HPDE6-E6E7 (cell line): ENCODE measurements around the gene IGFBP6.
A peak's percentile ranks its signal among the peaks of the same experiment; 100 is the strongest.
"Not testable (repeated sequence)": the region's sequence is repeated elsewhere in the genome, so short reads cannot be mapped to it uniquely, and the experiment has no call there.

Experiments
- DNase-seq: peaks from one replicate; pipeline ENCODE4 v3.0.0; 2011; ENCODE audit warnings: missing footprints; ENCODE audit errors: extremely low spot score

The IGFBP6 gene

GRCh38 chr12:53096759-53097158 lies 708 bp upstream of the IGFBP6 start:
- no peak for DNase-seq

- DNase-seq: no peak
Observed at GRCh38 chr12:53097207-53097563, 282 bp upstream of the IGFBP6 start.

GRCh38 chr12:53098354-53098981 lies 1.0 kb downstream of the IGFBP6 start:
- peak; percentile 63 for DNase-seq

GRCh38 chr12:53099071-53099882 lies 1.8 kb downstream of the IGFBP6 start:
- peak; percentile 93 for DNase-seq

GRCh38 chr12:53100466-53101151 lies 3.1 kb downstream of the IGFBP6 start:
- no peak for DNase-seq

GRCh38 chr12:53101266-53101665 lies 3.8 kb downstream of the IGFBP6 start:
- no peak for DNase-seq

GRCh38 chr12:53101931-53102781 lies 4.7 kb downstream of the IGFBP6 start:
- no peak for DNase-seq

- no peak for DNase-seq
Observed at GRCh38 chr12:53102883-53103807, 5.7 kb downstream of the IGFBP6 start, which contains the start of gene SOAT2. Gene SOAT2 (plus strand): TSS chr12:53103486. CDS start chr12:53103578, 92 bp downstream.

- no peak for DNase-seq
Observed at GRCh38 chr12:53103860-53104305, 6.4 kb downstream of the IGFBP6 start.

GRCh38 chr12:53105256-53105655 lies 7.8 kb downstream of the IGFBP6 start:
- no peak for DNase-seq

GRCh38 chr12:53105712-53106439 lies 8.4 kb downstream of the IGFBP6 start:
- no peak for DNase-seq

- DNase-seq: no peak
Observed at GRCh38 chr12:53107122-53107521, 9.7 kb downstream of the IGFBP6 start.

- not testable (repeated sequence) for DNase-seq
Observed at GRCh38 chr12:53112431-53112830, 15.0 kb downstream of the IGFBP6 start.

- no peak for DNase-seq
Observed at GRCh38 chr12:53113136-53113705, 15.8 kb downstream of the IGFBP6 start.

GRCh38 chr12:53113951-53114350 lies 16.5 kb downstream of the IGFBP6 start:
- DNase-seq: no peak

GRCh38 chr12:53115112-53115890 lies 17.8 kb downstream of the IGFBP6 start:
- no peak for DNase-seq

GRCh38 chr12:53115891-53116648 lies 18.6 kb downstream of the IGFBP6 start:
- no peak for DNase-seq

GRCh38 chr12:53118751-53119300 lies 21.4 kb downstream of the IGFBP6 start:
- no peak for DNase-seq
